HG03175 (cell line): ENCODE data around the gene RHBDF1.
A peak's percentile ranks its signal among the peaks of the same experiment; 100 is the strongest.
"Not testable (repeated sequence)": the region's sequence is repeated elsewhere in the genome, so short reads cannot be mapped to it uniquely, and the experiment has no call there.

Source experiments
- ATAC-seq: cut with Tn5 transposase; IDR thresholded peaks from one replicate; pipeline ENCODE4 v1.9.1; 2021; ENCODE audit warnings: mild to moderate bottlenecking, moderate library complexity; ENCODE audit not compliant: unreplicated experiment

RHBDF1 gene

GRCh38 chr16:60929-61878, 11.2 kb downstream of the RHBDF1 start:
- ATAC-seq, result no peak

GRCh38 chr16:60166-60565, 12.3 kb downstream of the RHBDF1 start:
- ATAC-seq, result no peak

GRCh38 chr16:59440-60059, 12.9 kb downstream of the RHBDF1 start:
- no peak for ATAC-seq

DNA sequence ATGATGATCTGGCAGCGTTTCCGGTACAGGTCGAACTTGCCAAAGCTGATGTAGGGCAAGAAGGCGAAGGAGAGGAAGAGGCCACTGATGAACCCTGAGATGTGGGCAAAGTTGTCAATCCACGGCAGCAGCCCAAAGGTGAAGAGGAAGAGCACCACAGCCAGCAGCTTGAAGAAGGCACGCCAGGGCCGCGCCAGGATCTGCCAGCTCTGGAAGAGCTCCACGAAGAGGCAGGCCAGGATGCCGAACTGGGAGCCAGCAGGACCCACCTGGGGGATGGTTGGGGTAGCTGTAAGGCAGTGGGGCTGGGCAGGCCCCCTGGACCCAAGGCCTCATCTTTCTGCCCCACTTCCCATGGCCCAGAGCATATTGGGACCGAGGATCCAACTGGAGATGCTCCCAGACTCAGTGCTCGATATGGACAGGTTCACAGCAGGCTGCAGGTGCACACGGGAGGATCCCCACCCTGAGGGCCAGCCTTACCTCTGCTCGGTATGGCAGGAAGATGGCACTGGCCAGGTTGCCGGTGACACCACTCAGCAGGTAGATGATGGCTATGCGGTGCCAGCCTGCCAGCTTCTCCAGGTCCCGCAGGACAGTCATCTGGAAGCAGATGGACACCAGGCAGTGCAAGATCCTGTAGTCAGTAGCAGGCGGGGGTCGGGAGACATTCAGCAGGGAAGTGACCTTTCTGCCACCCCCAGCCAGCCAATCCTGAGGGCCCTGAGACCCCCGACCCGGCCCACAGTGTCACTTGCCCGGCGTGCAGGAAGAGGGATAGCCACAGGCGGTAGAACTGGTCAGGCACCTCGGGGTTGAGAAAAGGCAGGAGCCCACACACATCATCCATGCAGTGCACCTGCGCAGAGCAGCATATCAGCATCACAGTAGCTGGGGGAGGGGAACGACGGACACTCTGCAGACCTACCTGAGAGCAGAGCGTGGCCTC, 13.7 kb downstream of the RHBDF1 start:
- no peak for ATAC-seq

- no peak for ATAC-seq
Observed at GRCh38 chr16:57711-58110, 14.7 kb downstream of the RHBDF1 start.

DNA sequence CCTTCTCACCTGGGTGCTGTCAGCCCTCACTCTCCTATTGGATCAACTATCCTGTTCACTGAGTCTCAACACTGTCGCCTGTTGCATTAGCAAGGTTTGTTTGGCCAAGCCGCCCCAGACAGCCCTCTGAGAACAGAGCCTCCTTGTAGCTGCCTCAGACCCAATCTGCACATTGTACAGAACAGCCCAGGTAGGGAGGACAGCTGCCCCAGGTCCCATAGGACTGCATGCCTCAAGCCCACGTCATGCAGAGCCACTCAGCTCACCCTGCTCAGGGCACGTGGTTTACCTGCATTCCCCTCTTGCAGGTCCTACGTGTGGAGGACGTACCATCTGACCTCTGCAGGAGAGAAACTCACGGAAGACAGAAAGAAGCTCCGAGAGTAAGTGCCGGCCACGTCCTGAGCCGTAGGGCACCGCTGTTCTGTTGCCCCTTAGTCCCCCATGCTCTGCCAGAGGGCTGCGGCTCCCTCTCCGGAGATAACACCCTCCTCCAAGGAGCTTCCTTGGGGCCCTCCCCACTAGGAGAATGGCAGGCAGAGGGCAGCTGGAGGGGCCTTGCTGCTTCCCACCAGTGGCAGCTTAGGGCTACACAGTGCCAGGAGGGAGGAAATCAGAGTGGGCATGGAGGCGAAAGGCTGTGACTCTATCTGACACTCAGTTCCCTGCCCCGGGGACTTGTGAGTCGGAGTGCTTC, 16.1 kb downstream of the RHBDF1 start:
- ATAC-seq, result no peak

DNA sequence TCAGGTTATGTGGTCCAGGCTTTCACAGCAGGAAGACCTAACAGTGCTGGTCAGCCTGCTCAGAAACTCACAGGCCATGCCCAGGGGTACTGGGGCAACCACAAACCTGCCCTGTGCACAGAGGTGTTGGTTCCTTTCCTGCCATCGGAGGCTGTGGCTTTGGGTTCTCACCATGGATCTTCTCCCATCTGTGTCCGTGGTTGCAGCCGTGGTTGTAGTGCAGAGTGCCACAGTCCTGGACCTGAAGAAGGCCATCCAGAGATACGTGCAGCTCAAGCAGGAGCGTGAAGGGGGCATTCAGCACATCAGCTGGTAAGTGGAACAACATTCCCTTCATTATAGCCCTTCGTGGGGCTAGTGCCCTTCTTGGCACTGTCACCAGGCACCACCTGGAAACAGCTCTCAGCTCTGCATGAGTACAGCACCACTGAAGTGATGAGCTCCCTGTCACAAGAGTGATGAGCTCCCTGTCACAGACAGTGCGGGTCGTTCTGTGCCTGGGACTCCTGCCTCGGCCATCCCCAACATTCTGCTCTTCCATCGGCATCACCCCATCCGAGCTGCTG, 16.8 kb downstream of the RHBDF1 start:
- ATAC-seq, result no peak

GRCh38 chr16:54237-54581, 18.2 kb downstream of the RHBDF1 start:
- ATAC-seq, result no peak

- ATAC-seq, result peak; percentile 91
Observed at GRCh38 chr16:53346-54236, 18.8 kb downstream of the RHBDF1 start, which contains the start of the genes POLR3K and SNRNP25. POLR3K (minus strand) TSS chr16:53608; CDS start chr16:53586, 22 bp downstream. SNRNP25 (plus strand) TSS chr16:53828; CDS start chr16:54017, 189 bp downstream.

GRCh38 chr16:50769-51591, 21.5 kb downstream of the RHBDF1 start:
- ATAC-seq, result no peak

DNA sequence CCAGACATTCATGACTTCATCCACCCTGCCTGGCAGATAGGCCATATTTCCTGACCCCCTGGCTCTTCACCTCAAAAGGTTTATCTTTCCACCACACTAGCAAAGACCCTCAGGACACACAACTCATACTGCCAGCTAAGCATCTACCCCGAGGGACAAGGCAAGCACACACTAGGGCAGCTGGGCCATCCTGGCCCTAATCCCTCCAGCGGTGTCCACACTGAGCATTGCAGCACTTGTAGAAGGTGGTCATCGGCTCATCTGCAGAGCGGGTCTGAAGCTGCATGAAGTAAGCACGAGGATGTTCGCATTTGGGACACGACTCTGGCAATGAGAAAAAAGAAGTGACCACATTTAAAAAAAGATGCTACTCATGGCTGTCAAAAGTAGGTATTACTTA, 25.2 kb downstream of the RHBDF1 start:
- no peak for ATAC-seq

- ATAC-seq, result not testable (repeated sequence)
Observed at GRCh38 chr16:46510-46909, 25.9 kb downstream of the RHBDF1 start.

DNA sequence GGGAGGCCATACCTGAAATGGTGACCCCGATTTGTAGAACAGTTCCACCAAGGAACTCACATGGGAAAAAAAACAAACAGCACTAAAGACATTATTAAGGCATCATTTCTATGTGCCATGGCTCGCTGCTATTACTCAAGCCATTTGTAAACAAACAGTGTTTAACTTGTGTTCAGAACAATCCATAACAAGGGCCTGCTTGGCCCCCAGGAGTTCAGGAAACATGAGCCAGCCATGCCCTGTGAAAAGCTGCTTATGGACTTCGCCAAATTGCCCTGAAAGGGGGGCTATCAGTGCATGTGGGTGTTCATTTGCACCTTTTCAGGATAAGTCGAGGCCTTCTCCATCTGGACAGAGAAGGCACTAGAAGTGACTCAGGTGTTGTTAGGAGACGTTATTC, 27.0 kb downstream of the RHBDF1 start:
- no peak for ATAC-seq

DNA sequence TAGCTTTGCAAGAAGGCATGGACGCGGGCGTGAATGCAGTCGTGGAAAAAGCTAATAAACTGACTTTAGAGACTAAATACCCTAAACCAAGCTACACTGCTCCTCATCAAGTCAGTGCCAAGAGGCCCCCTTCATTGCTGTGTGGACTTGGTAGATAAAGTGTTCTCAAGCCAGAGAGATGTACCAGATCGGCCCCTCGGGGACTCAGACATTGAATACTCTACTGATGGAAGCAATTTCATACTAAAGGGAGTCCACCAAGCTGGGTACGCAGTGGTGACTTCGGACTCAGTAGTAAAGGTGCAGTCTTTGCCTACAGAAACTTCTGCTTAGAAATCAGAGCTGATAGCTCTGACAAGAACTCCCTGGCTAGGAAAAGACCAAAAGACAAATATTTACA, 27.8 kb downstream of the RHBDF1 start:
- no peak for ATAC-seq

- no peak for ATAC-seq
Observed at GRCh38 chr16:43294-43693, 29.1 kb downstream of the RHBDF1 start.

DNA sequence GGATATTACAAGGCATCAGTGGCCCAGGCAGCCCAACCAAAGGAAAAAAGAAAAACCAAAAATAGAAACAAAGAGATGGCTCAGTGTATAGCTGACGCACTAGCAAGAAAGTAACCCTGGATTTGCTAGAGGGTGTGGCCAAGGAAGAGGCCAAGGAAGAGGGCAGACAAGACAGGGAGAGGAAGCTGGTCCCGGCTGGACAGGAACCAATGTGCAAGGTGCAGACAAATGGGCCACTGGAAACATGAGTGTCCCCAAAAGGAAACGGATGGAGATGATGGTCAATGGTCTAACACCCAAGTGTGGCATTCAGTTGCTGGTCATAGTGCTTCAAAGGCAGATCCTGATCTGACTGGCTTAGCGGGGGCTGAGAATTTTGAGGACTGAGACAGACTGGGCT, 29.7 kb downstream of the RHBDF1 start:
- ATAC-seq, result no peak

GRCh38 chr16:42069-42457, 30.4 kb downstream of the RHBDF1 start:
- ATAC-seq, result no peak

GRCh38 chr16:41439-42068, 30.9 kb downstream of the RHBDF1 start:
- no peak for ATAC-seq
